D721Med (cell line): ENCODE measurements around the gene HERC5.

Experiments used
- DNase-seq: peaks from one replicate; pipeline ENCODE4 v3.0.0; 2011; ENCODE audit warnings: low spot score; ENCODE audit not compliant: insufficient read length
- FAIRE-seq: peaks from 2 replicates; lab custom pipeline; 2011; peaks lifted over from hg19 to GRCh38; lab: Jason Lieb, UNC
- CTCF ChIP-seq: IDR thresholded peaks from 2 replicates; pipeline ENCODE4 v1.5.1; 2012; ENCODE audit warnings: mild to moderate bottlenecking, control low read depth; ENCODE audit not compliant: insufficient read depth; ENCODE audit errors: missing control alignments

HERC5 gene

DNA sequence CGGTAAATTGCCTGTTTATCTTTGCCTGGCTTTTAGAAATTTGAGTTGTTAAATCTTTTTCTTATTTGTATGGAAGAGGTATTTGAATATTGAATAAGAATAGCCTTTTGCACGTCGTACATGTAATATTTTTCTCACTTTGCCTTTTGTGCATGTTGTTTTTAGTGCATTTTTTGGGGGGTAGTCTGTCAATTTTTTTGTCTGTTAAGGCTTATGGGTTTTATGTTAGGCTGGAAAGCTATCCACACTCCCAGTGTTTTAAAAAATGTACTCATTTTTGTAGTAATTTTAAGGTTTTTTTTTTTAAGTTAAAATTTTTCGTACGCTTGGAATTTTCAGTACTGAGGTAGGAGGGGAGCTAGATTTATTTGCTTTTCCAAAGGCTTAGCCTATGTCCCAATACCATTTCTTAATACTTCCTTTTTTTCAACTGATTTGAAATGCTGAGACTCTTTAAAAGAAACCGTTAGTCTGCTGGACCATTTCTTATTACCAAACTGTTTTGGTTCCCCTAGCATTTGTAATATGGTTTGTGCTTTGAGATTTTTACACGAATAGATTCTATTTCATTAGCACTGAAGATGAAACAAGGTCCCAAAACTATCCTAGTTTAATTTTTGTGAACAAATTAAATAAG is 1.3 kb downstream of the HERC5 start:
- TF ChIP-seq CTCF = no peak
- FAIRE-seq (no peak), DNase-seq (no peak)

DNA sequence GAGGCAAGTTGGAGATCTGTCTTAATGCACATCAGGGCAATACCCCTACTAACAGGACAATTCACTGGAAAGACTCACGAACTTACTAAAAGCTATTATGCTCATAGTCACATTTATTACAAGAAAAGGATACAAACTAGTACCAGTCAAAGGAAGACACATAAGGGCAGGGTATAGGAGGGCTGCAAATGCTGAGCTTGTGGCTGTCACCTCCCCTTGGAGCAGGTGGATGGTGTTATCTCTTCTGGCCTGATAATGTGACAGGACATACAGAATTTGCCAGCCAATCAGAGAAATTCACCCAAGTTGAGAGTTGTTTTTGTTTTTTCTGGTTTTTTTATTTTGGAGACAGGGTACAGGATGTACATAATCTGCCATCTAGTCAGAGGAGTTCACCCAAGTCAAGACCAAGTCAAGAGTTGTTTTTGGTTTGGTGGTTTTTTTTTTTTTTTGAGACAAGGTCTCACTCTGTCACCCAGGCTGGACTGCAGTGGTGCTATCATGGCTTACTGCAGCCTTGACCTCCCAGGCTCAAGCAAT is 8.8 kb downstream of the HERC5 start:
- DNase-seq (no peak), FAIRE-seq (no peak)
- no peak for TF ChIP-seq CTCF

- no peak for FAIRE-seq
- TF ChIP-seq CTCF = no peak
- no peak for DNase-seq
Observed at GRCh38 chr4:88467392-88467791, 10.5 kb downstream of the HERC5 start.

DNA sequence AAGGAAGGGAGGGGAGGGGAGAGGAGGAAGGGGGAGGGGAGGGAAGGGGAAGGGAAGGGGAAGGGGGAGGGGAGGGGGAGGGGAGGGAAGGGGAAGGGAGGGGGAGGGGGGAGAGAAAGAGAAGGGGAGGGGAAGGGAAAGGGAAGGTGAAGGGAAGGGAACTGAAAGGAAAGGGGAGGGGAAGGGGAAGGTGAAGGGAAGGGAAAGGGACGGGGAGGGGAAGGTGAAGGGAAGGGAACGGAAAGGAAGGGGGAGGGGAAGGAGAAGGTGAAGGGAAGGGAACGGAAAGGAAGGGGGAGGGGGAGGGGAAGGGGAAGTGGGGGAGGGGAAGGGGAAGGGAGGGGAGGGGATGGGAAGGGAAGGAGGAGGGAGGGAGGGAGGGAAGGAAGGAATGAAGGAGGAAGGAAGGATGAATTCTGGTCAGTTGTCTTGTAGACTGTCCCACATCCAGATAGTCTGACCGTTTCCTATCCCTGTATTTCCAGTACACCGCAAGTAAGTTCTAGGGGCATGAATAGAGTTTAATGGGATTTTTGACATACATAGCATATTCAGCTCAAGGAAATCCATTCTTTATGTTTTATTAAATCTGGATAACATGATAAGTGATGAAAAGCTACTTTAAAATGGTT is 20.4 kb downstream of the HERC5 start:
- DNase-seq = no peak
- FAIRE-seq = no peak
- no peak for TF ChIP-seq CTCF

GRCh38 chr4:88478247-88478646 is 21.3 kb downstream of the HERC5 start:
- DNase-seq = no peak
- no peak for FAIRE-seq
- TF ChIP-seq CTCF = no peak

DNA sequence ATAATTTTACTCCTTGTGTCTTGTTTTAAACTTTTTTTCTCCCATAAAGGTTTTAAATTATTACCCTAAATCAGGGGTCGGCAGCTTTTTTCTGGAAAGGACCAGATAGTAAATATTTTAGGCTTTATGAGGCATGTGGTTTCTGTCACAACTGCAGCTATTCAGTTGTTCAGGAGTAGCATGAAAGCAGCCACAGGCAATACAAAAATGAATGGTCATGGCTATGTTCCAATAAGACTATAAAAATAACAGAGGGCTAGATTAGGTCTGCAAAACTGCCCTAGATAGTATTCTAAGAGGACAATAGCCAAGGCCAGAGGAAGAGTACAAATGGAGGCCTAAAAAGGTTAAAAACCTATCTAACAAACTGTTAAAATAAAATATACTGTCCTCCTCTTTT is 24.6 kb downstream of the HERC5 start:
- DNase-seq = no peak
- FAIRE-seq = no peak
- no peak for TF ChIP-seq CTCF
